GM19468 (cell line): ENCODE measurements around the gene ACBD6.
"Not testable (repeated sequence)": the region's sequence is repeated elsewhere in the genome, so short reads cannot be mapped to it uniquely, and the experiment has no call there.

Experiments
- ATAC-seq: cut with Tn5 transposase; IDR thresholded peaks from one replicate; pipeline ENCODE4 v1.9.1; 2021; ENCODE audit warnings: mild to moderate bottlenecking, moderate library complexity, moderate number of reproducible peaks; ENCODE audit not compliant: unreplicated experiment; ENCODE audit errors: extremely low read depth

The ACBD6 gene, protein sequence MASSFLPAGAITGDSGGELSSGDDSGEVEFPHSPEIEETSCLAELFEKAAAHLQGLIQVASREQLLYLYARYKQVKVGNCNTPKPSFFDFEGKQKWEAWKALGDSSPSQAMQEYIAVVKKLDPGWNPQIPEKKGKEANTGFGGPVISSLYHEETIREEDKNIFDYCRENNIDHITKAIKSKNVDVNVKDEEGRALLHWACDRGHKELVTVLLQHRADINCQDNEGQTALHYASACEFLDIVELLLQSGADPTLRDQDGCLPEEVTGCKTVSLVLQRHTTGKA

DNA sequence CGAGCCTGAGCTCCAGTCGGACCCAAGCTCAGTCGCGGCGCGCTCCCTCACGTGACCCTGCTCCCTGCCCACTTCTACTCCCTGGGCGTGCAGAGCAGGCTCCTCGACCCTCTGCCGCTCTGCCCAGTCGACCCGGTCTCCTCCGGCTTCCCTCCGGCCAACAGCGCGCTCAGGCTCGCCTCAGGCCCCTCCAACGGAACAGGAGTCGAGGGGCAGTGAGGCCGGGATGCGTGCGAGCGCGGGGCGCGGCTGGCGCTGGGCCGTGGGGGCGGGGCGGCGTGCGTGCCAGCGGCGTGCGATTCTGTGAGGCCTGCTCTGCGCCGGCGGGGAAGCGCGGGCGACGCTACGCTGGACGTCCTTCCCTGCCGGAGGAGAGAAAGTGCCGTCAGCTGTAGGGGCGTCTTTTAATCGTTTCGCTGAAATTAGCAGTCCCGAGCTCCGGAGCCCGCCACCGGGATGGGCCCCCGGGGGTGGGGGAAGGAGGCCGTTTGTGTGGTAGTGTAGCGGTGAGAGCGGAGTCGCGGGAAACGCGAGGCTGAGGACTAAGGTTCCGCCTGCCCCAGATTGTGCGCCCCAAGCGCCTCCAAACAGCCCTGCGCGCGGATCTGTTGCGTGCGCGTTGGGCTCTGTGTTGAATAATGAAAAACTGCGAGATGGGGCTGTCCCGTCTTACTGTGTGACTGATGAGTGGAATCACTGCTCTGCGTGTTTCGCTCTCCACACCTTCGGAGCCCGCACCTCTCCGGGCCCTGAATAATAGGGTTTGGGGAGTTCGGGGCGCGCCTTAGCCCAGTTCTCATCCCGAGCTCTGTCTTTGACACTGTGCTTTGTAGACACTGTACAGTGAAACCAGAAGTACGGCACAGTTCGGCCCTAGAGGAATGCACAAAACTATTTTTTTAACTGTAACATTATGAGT lies at the start of gene ACBD6:
TSS of gene ACBD6 (minus strand) at position 217 of the 919 bp plus-strand sequence. CDS start 311 bp downstream, outside the sequence.
- ATAC-seq: peak; percentile 73

DNA sequence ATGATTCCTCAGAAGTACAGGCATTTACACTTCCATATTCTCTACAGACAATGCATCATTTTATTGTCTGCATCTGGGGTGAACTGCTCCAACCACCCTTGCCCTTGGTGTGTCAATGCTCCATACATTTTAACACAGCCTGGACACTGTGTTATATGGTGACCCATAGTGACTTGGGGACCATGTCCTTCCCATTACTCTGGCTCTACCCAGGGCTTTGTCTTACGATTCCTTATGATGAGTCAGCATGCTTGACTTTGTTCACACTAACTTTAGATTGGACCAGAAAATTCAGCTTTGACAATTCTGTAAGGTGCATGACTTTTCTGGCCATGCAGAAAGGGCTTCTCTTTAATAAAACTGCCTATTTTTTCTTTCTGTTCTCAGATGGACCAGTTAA lies 49.6 kb upstream of the ACBD6 start:
- ATAC-seq: no peak

DNA sequence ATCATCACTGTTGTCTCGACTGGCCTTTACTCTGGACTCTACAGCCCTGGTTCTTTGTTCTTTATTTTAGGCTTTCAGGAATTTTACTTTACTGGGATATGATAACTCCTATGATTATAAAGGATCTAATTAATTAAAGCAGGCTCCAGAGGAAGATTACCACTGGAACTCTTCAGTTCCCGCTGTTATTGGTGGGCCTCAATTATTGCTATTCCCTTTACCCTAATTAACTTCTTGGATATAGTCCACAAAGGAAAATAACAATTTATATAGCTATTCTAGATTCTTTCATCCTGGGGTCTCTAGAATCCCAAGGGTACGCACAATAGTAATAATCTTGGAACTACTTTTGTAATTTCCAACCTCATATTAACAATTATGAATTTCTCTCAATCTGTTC lies 47.9 kb upstream of the ACBD6 start:
- ATAC-seq: no peak

DNA sequence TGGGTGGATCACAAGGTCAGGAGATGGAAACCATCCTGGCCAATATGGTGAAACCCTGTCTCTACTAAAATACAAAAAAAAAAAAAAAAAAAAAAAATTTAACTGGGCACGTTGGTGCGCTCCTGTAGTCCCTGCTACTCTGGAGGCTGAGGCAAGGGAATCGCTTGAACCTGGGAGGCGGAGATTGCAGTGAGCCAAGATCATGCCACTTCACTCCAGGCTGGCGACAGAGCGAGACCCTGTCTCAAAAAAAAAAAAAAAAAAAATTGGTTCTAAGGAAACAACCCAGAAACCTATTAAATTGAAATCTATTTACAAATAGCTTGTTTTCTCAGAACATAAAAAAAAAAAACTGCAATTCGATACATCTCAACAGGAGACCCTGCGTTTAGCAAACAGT lies 47.4 kb upstream of the ACBD6 start:
- ATAC-seq: not testable (repeated sequence)

DNA sequence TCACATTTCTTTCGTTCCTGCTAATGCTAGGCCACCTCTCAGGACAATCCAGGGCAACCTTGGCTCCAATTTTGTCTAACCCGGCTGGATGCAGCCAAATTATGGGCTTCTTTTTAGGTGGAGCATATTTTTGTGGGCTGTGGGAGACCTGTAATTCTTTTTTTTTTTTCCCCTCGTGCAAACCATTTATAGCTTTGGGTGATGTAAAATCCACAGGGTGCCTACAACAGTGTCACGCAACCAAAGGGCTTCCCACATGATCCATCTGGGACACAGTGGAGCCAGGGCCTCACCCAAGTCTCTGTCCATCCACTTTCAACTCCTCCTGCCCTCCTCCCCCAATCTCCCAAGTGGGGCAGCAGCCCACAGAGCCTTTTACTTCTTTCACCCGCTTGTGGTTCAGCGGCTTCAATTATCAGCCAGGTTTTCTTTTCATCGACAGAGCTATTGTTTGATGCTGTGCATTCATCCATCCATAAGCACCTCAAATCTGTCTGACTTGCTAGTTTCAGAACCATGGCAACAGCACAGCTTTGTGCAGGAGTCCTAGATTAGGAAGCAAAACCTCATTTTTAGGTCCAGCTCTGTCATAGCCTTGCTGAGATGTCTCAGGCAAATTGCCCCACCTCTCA lies 46.4 kb upstream of the ACBD6 start:
- no peak for ATAC-seq

DNA sequence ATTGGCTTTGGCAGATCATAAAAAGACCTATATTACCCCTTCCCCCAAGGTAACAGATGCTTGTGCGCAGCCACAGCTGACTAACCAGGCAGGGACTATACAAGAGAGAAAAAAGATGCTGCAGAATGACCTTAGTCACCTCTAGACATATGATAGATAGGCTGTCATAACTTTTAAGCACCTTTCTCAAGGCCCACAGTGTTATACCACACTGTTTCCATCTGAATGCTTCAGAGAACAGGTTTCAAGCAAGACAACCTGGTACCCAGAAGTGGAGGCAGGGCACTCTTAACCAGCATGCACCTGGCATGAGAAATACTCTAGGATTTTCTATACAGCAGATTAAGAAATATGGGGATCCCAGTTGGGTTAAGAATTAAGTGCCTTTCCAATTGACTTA lies 43.6 kb upstream of the ACBD6 start:
- ATAC-seq: no peak

DNA sequence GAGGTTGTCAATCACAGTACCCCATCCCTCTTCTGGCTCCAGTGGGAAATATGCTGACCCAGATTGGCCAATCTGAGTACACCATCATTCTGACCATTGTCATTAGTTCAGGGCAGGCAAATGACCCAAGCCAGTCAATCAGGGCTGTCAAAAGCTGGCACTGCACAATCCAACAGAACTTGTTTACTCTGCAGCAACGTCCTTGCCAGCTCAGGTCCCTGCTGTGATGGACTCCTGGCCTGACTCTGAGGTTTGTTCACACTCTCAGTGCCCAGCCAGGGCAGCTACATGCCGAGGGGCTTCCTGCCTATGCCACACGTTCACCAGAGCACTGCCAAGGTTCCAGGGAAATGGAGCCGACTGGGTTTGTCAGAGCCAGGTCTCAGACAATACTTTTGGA lies 41.7 kb upstream of the ACBD6 start:
- ATAC-seq: no peak

DNA sequence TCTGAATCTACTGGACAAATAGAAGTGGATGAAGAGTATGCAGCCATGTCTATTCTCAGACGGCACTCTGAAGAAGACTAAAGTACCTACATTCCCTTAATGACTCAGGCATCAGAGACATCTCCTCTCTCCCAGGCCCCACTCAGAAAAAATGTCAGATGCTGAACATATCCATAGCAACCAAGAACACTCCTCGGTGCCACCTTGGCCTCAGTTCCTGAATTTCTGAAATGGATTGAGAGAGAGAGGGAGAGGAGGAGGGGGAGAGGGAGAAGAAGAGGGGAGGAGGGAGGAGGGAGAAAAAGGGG lies 40.4 kb upstream of the ACBD6 start:
- no peak for ATAC-seq

DNA sequence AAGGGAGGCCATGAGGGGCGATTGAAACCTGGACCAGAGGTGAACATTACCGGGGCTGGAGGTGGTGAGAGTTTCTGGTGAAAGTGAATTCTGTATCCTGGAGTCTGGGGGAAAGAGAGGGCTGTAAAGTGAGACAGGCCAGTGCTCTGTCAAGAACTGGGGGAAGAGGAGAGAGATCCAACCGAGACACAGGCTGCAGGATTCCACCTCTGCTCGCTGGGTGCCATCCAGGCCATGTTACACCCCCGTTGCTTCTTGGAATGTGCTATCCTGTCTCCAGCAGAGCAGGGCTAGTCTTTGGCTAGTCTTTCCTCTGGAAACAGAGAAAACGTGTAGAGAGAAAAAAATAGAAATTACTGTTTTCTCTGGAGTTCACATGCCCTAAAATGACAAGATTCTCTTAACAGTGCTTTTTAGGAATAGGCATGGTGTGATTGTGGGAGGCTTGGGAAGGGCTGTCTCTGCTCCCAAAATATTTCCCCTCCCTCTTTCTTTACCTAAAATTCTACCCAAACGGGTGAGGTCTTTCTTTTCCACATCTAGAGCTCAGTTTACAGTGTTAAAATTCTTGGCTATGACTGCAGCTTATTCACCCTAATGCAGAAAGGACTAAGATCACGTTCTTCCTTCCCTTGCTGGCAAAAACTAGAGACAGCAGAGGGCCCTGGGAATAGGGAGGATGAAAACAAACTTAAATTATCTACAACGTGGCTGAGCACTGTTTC lies 39.9 kb upstream of the ACBD6 start:
- no peak for ATAC-seq

DNA sequence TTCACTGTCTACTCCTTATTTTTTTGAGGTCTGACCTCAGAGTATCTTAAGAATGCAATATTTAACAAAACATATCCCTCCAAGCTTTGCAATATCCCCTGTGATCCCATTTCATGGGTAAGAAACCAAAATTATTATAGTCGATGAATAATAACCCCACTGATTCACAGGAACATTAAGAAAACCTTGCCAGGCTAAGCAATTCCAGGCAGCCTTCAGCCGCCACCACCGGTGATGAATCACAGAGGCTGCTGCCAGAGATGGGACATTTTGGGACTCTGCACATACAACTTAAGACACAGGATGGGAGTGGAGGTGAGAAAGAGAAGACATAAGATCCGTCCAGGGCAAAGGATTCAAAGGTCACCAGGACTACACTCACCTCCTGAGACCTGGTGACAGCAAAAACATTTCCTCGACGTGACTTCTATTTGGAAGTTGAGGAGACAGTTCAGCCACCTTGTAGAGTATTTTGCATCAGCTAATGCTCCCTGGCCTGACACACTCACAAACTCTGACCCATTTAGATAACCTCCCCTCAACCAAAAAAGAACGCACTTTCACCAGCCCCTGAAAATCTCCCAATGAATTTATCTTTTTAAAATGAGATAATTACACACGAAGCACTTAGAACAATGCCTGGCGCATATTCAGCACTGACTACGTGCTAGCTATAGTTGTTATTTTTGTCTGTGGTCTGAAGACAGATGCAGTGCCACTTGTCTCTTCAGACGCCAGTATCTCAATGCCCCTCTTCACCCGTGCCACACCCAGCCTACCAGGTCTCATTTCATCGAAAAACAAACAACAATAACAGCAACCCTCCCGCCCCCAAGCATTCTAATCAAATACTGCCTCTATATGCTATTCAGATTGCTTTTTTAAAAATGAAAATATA lies 38.6 kb upstream of the ACBD6 start:
- ATAC-seq: no peak

DNA sequence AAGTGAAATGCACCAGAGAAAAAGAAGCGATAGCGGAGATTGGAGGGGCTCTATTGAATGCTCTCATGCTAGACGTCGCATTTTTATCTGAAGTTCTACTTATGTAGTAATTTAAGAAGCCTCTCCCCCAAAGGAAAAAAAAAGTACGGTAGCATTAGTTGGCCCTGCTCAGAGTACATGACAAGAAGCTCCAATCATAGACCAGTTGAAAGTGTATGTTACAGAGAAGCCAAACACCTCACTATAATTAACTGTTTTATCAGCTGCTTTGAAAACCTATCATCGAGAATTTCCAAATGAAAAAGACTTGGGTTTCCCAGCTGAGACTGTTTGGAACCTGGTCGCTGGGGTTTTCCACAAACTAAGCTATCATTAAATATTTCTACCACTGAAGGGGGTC lies 36.8 kb upstream of the ACBD6 start:
- ATAC-seq: no peak

DNA sequence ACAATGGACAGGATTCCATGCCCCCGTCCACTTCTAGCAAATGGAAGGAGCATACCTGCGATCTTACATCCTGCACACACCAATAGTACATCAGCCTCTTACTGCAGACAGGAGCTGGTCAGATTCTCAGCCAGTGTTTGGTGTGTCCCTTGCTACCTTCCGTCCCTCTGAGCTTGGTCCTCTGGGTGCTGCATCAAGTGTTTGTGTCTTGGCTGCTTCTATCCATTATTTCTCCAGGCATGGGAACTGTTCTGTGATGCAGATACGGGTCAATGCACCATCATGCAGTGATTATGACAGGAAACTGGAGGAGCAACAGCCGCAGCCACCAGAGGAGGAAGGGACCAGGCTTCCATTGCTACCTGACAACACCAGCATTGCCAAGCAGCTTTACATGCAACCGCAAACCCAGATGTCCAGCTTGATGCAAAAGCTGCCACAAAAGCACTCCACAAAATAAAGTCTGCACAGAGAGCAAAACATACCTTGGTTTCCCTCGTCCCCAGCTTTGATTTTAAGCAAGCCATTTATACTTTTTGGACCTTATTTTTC lies 34.5 kb upstream of the ACBD6 start:
- no peak for ATAC-seq

DNA sequence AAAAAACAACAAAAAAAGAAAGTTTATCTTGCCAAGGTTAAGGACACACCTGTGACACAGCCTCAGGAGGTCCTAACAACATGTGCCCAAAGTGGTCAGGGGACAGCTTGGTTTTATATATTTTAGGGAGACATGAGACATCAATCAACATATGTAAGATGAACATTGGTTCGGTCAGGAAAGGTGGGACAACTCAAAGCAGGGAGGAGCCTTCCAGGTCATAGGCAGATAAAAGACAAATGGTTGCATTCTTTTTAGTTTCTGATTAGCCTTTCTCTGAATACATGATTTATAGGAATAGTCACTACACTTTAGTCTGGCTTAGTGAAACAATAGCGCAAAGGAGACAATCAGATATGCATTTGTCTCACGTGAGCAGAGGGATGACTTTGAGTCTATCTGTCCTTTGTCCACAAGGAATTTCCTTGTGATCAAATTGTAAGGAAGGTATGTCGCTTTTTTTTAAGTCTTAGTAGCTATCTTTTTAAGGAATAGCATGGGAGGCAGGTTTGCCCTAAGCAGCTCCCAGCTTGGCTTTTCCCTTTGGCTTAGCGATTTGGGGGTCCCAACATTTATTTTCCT lies 33.1 kb upstream of the ACBD6 start:
- no peak for ATAC-seq

DNA sequence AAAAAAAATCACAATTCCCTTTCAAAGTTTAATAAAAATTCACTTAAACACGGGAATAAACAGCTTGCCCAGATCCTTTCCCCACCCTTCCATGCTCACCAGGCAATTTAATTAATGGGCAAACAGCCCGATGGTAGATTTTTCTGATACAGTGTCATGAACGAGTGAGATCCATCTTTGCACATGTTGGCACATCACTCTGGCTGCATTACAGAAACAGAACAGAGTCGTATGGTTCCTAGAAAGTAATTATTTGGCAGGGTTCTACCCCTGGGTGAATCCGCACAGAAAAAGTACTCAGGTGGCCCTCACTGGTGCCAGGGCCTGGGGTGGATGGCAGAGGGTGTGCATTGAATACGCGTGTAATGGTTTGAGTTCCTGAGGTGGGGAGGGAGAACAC lies 31.8 kb upstream of the ACBD6 start:
- no peak for ATAC-seq

DNA sequence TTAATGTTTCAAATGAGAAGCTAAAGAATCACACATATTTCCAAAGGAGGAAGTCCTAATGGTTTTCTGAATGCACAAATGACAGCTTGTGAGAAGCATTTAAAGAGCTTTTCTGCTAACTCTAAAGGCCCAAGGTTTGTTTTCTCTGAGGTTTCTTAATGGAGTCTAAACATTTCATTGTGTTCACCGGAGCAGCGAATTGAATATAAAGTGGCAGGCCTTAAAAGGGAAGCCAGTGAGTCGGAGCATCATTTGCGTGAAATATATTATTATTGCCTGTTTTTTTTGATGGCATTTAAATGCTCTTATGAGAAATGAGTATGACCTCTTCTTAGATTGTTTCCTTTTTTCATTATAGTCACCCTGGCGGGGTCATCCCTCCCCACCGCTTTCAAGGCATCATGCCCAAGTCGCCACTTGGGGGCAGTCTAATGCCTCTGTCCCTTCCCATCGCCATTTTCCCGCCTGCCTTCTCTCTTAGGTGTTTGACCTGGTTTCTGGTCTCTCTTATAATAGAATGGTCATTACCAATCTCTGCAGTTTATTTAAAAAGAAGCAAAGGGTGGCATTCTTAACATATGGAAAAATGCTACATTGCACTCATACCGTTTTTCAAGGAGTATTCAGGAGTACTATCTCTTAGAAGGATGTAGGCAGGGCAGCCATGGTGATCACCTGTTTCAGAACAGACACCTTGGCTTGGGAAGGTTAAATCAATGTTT lies 31.1 kb upstream of the ACBD6 start:
- no peak for ATAC-seq

DNA sequence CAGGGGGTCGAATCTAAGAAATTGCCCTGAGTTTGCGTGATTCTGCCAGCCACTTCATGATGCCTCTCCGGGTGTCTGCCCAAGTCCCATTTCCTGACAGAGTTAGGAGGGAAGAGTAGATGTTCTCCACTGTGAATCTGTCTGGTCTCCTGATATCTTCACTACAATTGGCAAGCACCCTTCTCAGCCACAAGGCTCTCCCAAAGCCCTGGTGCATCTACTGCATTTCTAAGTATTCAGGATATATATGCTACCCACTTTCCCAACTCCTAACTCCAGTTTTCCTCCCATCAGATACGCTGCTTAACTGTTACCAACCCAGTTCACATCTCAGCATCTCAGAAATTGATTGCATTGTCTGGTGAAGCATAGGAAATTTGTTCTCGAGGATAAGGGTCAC lies 30.5 kb upstream of the ACBD6 start:
- ATAC-seq: no peak

DNA sequence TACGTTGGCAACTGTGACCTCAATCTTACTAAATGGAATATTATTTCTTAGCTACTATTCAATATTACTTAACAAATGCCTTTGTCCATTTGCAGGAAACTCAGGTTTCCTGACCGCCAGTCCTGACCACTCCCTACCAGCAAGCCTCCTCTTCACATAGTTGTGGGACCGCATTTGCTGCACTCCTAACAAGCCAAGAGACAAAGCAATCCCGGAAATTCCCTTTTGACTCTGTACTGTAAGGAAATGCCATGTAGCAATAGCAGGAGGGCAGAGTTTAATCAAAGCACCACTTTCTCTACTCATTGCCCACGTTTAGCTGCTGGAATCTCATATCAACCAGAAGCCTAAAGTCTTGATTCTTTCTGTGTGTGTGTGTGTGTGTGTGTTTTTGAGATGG lies 28.1 kb upstream of the ACBD6 start:
- ATAC-seq: no peak

DNA sequence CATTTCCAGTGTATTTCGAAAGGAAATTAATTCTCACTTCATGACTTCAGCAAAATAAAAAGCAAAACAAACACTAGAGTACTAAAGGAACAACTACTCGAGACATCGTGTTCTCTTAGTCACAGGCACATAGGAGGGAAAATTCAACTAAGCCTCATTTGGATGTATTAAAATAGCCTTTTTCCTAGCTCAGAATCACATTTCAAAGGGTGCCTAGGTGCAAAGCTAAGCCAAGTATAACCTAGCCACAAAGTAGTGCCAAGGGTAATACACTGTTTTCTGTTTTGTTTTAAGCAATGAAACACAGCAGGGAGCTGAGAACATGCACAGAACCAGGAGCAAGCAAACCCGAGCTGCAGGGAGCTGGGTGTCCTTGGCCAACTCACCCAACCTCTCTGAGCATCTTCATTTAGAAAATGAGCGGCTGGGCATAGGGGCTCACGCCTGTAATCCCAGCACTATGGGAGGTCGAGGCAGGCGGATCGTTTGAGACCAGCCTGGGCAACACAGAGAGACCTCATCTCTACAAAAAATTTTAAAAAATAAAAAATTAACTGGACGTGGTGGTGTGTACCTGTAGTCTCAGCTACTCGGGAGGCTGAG lies 26.6 kb upstream of the ACBD6 start:
- ATAC-seq: no peak
